ENCODE results near the gene KCNK16. TPM values are rescaled to one million over a fixed set of nuclear protein-coding genes. Genes with fewer than 3 reads are reported as not detected.
A peak's percentile ranks its signal among the peaks of the same experiment; 100 is the strongest.
"Not testable (repeated sequence)": the region's sequence is repeated elsewhere in the genome, so short reads cannot be mapped to it uniquely, and the experiment has no call there.

KCNK16 gene
- total RNA-seq, 1 experiment from 2014 or later: not detected

DNA sequence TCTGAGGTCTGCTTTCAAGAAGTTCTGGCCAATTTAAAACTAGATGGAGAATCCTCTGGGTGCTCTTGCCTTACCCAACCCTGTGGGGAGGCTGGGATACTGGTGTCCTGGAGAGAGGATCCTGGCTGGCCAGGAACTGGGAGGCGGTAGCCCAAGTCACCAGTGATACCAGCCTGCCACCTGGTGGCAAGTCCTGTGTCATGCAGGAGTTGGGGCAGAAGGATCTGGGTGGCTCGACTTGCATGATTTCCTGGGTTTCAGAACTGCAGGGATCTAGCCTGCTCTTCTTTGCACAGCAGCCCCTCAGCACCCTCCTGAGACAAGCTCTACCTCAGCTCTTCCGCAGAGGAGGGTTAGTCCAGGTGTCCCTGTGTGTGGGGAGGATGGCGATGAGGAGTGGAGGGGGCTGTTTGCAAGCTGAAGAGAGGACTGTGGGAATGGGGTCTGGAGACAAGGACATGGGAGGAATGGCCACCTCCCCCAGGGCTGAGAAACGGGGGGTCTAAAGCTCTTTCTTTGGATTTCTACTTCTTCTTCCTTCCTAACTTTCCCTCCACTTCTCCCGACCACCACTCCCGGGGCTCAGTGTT lies 12.5 kb downstream of the KCNK16 start:
- peak; percentile 58 for DNase-seq (ENCODE audit: low read depth)

DNA sequence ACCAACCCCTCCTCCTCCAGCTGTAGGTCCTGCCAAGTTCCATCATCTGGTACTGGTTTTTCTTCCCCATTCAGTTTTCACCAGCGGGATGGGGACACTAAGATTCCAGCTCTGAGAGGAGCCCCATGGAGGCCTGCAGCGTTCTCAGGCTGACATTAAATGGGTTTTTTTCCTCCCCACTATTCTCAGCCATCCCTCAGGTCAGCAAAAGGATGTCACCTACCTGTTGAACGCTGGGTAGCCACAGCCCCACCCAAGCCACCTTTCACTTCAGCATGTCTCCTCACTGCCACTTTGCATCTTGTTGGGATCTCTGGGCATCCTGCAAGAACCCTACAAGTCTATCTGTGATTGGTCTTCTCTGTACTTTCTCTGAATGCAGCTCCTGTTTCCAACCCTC lies 15.0 kb downstream of the KCNK16 start:
- no peak for DNase-seq (ENCODE audit: low read depth)

DNA sequence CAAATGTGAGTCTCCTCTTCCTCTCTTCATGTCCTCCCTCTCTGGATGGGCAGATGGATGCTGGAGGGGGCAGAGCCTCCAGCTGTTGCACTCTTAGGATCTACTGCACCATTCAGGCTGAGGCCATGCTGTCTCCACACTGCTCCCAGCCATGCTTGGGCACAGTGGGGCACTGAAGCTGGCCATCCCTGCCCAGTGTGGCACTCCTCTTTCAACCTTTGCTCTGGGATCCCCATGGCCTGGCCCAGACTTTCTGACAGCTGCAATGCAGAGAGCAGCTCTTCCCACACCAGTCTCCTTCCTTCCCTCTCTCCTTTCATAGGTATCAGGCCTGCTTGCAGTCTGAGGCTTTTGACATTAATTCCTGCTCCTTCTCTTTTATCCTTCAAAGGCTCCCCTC lies 17.6 kb downstream of the KCNK16 start:
- DNase-seq (ENCODE audit: low read depth): no peak

DNA sequence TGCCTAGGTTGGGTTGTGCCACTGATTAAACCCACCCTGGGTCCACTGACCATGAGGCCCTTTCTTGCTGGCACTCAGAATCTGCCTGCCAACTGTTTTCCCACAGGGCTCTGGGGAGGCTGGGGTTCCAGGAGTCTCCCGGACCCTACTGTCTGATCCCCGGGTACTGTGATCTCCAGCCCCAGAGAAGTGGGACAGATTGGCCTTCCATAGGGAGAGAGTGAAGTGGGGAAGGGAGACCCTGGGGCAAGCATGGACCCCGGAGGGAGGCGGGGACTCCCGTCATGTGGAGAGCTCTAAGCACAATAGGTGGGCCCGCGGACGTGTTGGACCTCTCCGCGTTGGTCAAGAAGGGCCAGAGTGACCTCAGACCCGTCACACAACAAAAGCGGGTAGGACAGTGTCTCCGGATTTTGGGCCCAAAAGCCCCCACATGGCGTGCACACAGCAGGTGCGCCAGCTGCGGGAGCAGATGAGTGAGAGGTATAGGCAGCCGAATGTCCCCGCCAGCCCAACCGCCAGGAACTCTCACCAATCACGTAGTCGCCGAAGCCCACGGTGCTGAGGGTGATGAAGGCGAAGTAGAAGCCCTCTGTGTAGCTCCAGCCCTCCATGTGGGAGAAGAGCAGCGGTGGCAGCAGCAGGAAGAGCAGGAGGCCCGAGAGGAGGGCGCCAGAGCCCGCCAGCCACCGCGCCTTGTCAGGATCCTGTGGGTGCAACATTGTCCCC lies 18.9 kb downstream of the KCNK16 start:
- no peak for DNase-seq (ENCODE audit: low read depth)

DNA sequence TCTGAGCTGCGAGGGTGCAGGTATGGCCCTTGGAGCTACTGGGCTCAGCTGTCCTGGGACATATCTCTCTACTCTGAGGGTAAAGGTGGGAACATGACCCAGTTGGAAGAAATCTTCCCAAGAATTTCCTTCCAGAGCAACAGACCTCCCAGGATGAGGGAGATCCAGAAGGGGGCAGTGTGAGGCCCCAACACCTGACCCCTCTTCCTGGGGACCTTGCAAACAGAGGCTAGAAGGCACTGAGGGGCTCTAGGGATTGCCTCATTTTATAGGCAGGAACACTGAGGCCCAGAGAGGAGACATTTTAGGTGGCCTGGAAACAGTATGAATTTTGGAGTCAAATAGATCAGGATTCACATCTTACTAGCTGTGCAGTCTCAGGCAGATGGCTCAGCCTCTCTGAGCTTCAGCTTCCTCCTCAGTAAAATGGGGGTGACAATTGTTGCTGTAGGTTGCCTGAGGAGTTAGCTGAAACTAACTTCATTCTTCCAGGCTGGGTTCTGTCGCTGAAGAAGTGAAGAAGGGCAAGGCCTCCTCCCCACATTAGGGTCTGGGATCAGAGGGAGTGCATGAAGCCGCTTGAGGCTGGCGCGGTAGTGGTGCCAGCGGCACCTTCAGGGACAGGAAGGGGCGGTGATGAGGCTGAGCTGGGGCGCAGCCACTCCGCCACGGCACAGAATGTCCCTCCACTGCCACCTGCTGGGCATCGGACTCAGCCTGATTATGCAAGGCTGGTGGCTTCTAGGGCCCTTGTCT lies 19.7 kb downstream of the KCNK16 start:
- DNase-seq (ENCODE audit: low read depth): peak; percentile 65

DNA sequence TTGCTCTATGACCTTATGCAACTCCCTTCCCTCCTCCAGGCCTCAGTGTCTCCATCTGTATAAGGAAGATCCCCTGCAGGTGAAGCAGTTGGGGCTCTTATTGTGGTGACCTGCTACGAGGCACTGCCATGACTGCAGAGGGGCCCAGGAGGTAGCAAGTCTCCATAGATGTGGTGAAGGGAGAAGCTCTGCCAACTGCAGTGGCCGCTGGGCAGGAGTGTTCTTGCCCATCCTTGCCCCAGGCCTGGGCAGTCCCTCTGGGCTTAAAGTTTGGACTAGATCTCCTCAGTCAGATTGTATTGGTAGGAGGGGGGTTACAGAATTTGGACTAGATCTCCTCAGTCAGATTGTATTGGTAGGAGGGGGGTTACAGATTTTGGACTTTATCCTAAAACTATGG lies 20.5 kb downstream of the KCNK16 start:
- DNase-seq (ENCODE audit: low read depth): no peak

DNA sequence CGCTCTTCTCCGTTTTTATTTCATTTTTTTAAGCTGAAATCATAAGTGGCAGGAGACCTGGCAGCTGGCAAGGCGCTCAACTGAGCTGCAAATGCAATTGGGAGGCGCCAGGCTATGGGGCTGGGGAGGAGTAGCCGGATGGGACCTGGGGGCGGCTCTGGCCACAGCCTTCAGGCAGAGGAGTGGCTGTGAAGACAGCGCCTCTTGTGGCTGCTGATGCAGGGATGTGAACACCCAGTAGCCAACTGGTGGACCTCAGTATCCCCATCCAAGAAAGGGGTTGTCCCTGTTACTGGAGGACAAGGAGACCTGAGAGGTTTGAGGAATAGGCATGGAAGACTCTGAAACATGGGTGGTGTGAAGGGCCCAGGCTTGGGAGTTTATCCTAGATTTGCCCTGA lies 20.9 kb downstream of the KCNK16 start:
- DNase-seq (ENCODE audit: low read depth): peak; percentile 21

DNA sequence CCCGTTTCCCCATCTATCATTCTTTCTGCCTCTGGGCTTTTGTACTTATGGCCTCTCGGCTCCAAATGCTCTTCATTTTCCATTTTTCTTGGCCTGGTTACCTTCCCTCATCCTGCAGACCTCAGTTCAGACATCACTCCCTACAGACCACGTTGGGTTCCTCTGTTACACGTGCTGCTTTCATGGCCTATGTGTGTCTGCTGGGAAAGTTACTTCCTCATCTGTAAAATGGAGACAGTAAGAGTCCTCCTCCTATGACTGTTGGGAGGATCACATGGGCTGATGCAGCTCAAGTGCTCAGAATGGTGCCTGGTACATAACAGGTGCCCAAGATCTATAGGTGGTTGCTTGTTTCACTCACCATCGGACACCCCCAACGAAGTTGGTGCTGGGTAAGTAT lies 21.8 kb downstream of the KCNK16 start:
- DNase-seq (ENCODE audit: low read depth): no peak

DNA sequence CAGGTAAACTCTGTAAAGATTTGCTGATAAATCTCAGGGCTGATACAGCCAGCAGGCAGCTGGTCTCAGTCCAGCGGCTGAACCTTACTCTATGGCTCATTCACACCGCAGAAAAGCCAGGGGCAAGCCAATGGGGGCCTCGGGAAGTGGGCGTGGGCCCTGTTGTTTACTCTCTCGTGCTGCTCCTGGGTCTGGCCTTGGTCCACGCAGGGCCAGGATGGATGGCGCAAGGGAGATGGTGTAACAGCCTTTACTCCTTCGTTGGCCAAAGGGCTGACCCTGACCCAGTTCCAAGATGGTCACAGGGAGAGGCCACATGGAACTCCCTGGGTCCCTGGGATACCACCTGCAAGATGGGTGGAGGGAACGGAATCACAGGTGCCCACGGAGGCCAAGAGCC lies 24.4 kb downstream of the KCNK16 start:
- peak; percentile 35 for DNase-seq (ENCODE audit: low read depth)

DNA sequence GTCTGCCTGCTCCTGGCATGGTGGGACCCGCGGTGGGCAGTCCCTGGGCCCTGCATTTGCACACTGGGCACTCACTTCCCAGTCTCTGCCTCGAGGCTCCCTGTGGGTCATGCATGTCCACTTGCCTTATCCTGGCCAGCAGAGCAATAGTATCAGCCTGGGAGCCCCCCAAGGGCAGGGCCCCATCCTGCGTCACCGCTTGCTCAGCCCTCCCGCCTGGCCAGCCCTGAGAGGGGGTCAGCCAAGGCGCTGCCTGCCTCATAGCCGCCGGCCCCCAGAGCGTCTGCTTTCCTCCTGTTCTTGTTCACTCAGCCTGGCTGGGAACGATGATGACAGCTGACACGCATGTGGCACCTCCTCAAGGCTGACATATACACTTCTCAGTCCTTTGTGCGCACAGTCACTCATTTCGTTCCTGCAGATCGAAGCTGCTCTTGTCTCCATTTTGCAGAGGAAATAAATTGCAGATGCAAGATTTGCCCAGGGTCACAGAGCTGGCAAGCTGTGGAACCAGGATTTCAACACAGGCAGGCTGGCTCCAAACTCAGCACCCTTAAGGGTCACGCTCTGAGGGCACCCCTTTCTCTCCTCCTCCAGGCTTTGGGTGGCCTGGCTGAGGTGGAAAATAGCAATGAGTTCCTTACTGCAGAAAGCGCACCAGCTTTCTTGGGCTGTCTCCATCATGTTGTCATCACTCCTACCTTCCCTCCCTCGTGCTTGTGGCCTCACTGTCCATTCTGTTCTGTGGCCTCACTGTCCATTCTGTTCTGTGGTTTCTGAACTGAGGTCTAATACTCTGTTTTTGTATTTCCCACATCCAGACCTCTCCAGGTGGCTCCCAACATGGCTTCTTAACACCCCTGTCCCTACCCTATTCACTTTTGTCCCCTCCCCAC lies 25.5 kb downstream of the KCNK16 start:
- peak; percentile 83 for DNase-seq (ENCODE audit: low read depth)

DNA sequence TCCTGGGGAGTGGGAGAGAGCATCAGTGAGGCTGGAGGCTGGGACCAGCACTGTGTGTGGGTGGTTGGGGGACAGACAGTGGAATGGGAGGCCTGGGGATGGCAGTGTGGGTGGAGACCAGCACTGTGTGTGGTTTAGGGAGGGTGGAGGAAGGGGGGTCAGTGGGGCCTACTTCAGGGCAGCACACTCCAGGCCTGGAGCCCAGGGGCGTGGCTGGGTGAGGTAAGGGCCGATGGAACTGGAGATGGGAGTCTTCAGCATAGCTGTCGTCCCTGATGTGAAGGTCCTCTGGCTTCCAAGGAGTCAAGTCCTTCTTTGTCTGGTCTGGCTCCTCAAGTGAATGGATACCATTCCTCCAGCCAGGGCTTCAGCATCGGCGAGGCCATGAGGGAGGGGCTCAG lies 26.9 kb downstream of the KCNK16 start:
- peak; percentile 42 for DNase-seq (ENCODE audit: low read depth)

DNA sequence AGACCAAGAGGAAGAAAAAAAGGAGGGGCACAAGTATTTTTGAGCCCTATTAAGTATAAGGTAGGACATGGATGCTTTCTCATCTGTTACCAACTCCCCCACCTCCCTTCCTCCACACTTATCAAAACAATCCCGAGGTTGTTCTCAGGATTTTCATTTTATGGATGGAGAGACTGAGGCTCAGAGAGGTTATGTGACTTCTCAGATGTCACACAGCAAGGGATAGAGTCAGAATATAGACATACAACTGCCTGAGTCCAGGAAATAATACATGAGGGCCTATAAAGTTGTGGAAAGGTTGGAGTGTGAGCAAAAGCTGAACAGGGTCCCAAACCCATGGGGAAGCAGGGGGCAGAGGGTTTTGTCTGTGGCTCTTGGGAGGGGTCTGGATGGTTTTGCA lies 27.6 kb downstream of the KCNK16 start:
- no peak for DNase-seq (ENCODE audit: low read depth)

DNA sequence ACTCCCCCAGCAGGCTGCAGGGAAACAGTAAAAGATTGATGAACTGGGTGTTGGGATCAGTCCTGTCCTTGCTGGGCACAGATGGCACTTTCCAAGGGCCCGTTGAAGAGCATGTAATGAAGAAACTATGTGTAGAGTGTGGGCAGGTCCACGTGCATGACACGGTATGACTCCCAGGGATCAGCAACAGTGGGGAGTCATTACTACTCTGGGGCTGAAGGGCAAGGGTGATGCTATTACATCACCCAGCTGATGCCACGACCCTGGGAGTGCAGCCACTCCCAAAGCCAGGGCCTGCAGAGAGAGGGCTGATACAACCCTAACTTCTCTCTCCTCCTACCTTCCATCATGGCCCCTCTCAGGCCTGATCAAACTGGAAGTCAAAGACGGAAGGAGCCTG lies 28.4 kb downstream of the KCNK16 start:
- peak; percentile 23 for DNase-seq (ENCODE audit: low read depth)

DNA sequence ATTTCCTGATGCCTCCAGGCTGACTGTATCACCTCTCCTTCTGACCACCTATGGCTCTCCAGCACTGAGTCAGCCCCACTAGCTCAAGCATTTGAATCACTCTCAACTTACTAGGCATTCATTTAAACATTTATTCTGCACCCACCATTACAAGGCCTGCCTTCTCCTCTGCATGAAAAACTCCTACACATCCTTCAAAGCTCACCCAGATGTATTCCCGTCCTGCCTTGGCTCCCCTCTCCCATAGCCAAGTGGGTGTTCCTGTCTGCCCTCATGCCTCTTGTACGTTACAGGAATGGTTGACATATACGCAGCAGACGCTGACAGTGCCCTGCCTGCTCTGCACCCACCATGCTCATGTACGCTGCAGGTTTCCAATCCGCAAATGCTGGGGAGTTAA lies 29.9 kb downstream of the KCNK16 start:
- DNase-seq (ENCODE audit: low read depth): no peak

DNA sequence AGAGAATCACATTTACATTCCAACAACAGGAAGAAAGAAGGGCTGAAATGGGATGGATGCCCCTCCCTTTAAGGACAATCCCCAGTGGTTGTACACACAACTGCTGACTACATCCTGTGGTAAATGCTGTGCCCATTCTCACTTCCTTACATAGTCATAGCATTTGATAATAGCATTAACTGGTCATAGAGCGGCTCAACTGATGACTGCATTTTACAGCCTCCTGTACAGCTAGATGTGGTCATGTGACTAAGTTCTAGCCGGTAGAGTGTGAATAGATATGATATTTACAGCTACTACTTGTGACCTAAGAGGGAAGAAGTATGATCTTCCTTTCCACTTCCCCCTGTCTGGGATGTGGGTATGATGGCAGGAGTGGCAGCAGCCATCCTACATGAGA lies 33.0 kb downstream of the KCNK16 start:
- no peak for DNase-seq (ENCODE audit: low read depth)

DNA sequence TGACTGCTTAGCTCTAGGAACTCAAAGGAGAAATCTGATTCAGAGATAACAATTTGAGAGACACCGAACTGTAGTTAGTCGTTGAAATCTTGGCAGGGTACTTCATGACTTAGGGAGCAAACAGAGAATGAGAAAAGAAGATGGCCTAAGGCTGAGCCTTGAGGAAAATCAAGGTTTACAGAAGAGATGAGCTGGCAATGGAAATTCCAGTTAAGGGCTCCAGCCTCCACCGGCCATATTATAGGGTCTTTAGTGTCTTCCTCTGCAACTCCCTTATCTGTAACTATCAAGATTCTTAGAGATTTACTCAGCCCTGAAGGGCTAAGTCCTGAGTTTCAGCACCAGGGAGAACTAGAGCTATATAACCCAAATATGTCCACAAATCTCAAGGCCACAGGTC lies 34.9 kb downstream of the KCNK16 start:
- DNase-seq (ENCODE audit: low read depth): no peak

DNA sequence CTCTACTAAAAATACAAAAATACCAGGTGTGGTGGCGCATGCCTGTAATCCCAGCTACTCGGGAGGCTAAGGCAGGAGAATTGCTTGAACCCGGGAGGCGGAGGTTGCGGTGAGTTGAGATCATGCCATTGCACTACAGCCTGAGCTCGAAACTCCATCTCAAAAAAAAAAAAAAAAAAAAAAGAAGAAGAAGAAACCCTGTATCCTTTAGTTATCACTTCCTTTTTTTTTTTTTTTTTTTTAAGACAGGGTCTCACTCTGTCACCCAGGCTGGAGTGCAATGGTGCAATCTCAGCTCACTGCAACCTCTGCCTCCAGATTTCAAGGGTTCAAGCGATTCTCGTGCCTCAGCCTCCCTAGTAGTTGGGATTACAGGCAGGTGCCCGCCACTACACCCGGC lies 35.9 kb downstream of the KCNK16 start:
- not testable (repeated sequence) for DNase-seq (ENCODE audit: low read depth)

DNA sequence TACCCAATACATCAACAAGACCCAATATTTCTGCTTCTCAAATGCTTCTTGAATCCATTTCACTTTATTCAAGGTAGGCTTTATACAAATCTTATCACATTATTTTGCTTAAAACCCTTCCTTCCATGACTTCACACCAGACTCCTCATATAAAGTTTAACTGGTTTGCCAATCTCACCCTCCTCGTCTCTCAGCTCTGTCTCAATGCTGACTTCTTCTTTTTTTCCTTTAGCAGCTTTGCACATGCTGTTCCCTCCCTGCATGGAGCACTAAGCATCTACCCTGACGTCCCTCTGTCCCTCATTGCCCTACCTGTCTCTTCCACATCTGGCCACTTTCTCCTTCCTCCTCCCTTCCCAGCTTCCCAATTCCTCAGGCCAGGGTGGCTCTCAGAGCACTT lies 39.7 kb downstream of the KCNK16 start:
- DNase-seq (ENCODE audit: low read depth): no peak

DNA sequence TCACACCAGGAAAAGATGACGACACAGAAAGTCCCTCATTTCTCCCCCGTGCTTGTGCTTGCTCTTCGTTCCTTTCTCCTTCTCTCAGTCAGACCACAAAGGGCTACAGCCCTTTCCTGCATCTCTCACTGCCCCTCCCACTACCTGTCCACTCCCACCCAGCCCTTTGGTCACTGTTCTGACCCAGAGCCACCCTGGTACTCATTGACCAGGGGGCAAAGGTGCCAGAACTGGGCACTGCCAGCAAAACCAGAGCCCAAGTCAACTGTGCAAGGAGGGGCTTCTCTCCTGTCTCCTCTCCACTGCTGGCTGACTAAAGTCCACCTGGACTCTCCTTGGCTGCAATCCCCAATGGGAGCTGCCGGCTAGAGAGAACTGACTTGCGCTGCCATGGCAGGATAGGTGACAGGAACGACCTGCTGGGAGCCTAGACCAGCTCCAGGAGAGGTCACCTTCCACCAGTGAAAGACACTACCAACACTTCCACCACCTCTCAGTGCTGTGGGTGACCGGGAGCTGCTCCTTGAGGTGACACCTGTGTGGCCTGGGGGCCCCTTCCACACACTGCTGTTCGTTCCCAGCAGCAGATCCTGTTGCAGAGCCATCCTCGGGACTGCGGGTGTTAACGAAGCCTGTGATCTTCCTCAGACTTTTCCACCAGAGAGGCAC lies 41.1 kb downstream of the KCNK16 start:
- DNase-seq (ENCODE audit: low read depth): no peak

DNA sequence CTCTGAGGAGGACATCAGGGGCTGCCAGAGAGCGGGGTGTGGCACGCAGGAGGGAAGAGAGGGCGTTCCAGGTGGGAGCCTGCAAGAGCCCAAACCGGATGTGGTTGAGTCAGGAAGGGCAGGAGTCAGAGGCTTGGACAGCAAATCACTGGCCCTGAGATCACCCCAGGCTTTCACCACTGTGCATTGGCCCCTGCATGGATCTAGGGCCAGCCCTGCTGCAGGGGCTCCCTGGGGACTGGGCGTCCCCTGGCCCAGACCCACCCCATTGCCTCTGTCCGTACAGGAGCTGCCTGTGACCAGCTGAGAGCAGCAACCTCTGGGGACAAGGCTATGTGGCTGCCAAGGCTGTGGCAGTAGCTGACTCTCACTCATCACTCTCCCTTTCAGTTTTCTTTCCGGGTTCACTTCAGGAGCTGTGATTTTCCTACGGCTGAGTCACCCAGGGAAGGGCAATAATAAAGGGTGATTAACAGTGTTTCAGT lies 42.2 kb downstream of the KCNK16 start:
- peak; percentile 60 for DNase-seq (ENCODE audit: low read depth)

DNA sequence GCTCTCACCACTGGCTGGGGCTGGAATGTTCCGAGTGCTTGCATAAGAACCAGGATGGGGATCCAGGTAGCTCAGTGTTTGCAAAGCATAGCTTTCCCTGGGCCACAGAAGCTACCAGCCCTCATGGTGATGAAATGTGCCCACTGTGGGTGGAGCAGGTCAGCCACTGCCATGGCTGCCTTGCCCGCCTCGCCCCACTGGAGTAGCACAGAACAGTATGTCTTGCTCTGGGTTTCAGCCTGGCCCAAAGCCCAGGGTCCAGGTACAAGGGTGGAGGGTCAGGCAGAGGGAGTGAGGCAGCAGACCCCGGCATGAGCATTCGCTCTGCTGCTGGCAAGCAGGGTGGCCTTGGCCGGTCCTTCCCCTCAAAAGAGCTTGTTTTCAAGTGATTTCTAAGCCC lies 43.0 kb downstream of the KCNK16 start:
- no peak for DNase-seq (ENCODE audit: low read depth)

All from RPMI7951 (cell line).